GM12874 (cell line): ENCODE measurements around the gene NLRP12.

Experiments
- CTCF ChIP-seq: IDR thresholded peaks from 2 replicates; pipeline ENCODE4 v1.5.1; 2011; ENCODE audit warnings: low read depth, mild to moderate bottlenecking, control low read depth, low read length, moderate library complexity; ENCODE audit not compliant: insufficient read depth

The NLRP12 gene

GRCh38 chr19:53812335-53812734 lies 11.8 kb downstream of the NLRP12 start:
- no peak for TF ChIP-seq CTCF

- TF ChIP-seq CTCF, result no peak
Measured at GRCh38 chr19:53810891-53811290, 13.2 kb downstream of the NLRP12 start.

- TF ChIP-seq CTCF, result no peak
Measured at GRCh38 chr19:53810187-53810546, 13.9 kb downstream of the NLRP12 start.

GRCh38 chr19:53809518-53810186 lies 14.5 kb downstream of the NLRP12 start:
- no peak for TF ChIP-seq CTCF

GRCh38 chr19:53808710-53809125 lies 15.4 kb downstream of the NLRP12 start:
- TF ChIP-seq CTCF, result 0 out of 2 replicates have a peak, but pooled peaks have one; percentile 17

- no peak for TF ChIP-seq CTCF
Measured at GRCh38 chr19:53801257-53801656, 22.9 kb downstream of the NLRP12 start.

GRCh38 chr19:53795019-53795418 lies 29.1 kb downstream of the NLRP12 start:
- no peak for TF ChIP-seq CTCF
